Breast epithelium (tissue), 3 donors: Measurements from ENCODE around the gene FAM168B.

Source experiments
- CTCF ChIP-seq, 3 donors: fragments of 450-650 bp; IDR thresholded peaks; one replicate each; pipeline ENCODE4 v1.5.1; 2016 to 2017; ENCODE audit warnings: antibody characterized with exemption in 3 of 3, mild to moderate bottlenecking in 3 of 3, moderate library complexity in 3 of 3
- POLR2A ChIP-seq: fragments of 450-650 bp; IDR thresholded peaks from one replicate; pipeline ENCODE4 v1.6.1; 2016; ENCODE audit warnings: antibody characterized with exemption, mild to moderate bottlenecking, moderate library complexity

DNA sequence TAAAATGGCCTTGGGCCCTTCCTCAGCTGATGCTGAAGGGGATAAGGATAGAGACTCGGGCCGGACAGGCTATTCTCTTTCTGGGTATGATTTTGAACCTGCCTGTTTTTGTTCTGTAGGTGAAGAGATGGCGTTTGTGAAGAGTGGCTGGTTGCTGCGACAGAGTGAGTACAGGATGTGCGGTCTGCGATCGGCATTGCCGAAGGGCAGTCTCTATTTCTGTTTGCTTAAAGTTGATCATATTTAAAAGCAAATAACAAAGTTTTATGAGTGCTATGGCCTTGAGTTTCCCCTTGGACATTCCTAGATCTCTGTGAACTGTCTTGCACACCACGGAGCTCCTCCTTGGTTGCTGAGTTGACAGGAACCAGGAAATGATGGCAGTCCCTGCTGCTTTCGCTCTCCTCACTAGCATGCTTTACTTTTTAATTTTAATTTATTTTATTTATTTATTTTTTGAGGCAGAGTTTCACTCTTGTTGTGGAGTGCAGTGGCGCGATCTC, 27.6 kb upstream of the FAM168B start:
- TF ChIP-seq POLR2A (no peak), CTCF (IDR thresholded peaks at IDR 0.05) (no peak)
